ENCODE results near the gene TENT4B.

The TENT4B gene

DNA sequence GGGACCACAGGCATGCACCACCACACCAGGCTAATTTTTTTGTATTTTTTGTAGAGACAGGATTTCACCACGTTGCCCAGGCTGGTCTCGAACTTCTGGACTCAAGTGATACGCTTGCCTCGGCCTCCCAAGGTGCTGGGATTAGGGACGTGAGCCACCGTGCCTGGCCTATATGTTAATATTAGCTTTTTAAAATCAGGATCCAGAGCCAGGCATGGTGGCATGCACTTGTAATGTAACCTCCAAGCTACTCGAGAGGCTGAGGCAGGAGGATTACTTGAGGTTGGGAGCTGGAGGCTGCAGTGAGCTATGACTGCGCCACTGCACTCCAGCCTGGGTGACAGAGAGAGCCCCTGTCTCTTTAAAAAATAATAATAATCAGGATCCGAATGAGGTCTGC is 104.8 kb downstream of the TENT4B start:
- DNase-seq (ENCODE audit: low read depth): no peak

DNA sequence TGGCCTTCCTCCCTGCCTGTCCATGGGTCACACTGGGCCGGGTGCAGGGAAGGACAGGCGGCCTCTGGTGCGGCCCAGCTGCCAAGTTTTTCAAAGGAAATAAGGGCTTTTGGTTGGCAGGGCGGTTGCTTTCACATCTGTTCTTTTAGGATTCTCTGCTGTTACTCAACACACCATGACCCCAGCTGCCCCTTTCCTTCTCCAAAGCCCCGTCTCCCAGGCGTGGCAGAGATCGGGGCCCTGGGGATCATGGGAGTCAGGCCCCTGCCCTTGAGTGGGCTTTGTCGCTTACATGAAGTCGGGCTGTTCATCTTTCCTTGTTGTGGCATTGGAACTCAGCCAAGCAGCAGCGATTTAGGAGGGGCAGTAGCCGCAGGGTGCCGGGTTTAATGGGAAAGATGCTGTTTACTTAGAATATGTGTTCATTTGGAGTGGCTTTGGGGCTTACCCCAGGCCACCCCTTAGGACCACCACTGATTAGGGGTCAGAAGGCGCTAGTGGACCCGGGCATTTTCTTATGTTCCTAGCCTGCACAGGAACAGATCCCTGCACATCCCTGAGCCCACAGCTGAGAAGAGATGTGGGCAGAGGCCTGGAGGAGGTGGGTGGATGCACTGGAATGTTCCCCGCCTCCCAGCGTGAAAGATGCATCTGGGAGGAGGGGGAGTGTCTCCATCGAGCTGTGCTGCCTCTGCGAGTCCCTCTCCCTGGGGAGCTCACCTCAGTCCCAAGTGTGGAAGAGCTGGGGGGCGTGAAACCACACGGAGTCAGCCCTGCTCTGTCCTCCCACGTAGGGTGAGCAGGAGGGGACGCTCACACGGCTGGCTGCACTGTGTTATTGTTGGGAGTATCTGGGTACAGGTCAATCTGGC is 106.5 kb downstream of the TENT4B start:
- no peak for DNase-seq (ENCODE audit: low read depth)

DNA sequence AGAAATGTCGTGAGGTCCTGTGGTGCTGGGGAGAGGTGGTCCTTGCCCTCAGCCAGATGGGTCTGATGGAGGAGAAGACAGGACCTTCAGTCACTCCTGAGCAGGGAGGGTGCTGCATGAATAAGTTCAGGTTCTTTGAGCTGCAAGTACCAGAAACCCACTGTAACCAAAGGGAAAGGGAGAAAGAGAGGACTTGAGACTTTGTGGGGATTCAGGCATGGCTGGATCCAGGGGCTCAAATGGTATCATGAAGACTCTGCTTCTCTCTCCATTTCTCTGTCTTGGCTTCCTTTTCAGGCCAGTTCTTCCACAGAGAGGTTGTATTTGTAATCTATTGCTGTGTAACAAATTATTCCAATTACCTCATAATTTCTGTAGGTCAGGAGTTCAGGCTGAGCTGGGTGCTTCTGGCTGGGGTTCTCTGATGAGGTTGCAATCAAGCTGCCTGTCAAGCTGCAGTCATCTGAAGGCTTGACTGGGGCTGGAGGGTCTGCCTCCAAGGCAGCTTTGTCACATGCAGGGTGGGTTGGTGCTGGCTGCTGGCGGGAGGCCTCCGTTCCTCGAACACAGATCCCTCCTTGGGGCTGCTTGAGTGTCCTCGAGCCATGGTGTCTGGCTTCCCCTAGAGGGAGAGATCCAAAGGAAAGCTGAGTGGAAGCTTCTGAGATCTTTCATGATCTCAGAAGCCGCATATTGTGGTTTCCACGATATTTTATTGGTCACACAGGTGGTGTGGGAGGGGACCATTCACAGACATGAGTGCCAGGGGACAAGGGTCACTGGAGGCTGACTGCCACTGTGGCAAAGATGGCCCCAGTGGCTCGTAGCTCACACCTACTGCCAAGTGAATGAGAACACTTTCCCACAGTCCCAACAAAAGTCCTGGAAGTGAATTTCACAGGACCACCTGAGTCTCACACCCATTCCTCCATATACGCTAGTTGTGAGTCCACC is 107.4 kb downstream of the TENT4B start:
- no peak for DNase-seq (ENCODE audit: low read depth)

DNA sequence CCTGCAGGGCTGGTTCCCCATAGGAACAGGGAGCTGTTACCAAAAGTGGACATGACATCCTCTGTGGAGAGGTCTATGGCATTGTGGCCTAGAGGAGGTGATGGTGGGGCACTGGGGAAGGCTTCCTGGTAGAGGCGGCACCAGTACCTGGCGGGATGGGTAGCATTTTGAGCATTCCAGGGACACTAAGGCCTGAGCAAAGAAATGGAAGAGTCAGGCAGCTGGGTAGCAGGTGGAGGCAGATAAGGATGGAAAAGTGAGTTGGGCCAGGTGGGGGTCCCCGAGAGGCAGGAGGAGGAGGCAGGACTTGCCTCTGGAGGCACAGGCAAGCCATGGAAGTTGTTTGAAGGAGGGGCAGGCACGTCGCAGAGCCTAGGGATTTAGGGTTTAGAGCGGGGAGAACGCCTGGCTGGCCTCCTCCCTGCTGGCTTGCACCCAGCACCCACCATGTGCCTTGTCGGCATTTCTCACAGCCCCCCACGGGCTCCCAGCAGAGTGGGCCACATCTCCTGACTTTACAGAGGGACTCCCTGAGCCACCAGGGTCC is 108.1 kb downstream of the TENT4B start:
- no peak for DNase-seq (ENCODE audit: low read depth)

DNA sequence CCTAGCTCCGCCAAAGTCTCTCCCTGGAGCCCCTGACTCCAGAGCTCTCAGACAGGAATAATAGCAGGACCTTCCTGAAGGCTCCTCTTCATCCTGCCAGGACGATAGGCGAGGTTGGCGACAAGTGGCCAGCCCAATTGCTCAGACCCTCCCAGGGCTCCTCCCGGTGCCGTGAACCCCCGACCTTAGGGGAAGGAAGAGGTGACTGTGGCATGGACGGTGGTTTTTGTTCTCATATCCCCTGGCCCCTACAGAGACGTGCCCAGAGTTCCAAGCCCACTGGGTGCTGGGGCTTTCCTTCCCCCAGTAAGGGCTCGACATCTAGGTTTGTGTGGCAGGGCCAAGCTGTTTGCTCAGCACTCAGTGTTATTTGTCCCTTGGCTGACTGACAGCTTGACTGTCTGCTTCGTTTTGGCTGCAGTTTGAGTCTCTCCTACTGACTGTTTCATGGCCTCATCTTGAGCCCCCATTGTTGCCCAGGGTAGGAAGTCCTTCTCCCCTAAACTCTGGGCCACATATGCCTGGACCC is 108.7 kb downstream of the TENT4B start:
- DNase-seq (ENCODE audit: low read depth): no peak

DNA sequence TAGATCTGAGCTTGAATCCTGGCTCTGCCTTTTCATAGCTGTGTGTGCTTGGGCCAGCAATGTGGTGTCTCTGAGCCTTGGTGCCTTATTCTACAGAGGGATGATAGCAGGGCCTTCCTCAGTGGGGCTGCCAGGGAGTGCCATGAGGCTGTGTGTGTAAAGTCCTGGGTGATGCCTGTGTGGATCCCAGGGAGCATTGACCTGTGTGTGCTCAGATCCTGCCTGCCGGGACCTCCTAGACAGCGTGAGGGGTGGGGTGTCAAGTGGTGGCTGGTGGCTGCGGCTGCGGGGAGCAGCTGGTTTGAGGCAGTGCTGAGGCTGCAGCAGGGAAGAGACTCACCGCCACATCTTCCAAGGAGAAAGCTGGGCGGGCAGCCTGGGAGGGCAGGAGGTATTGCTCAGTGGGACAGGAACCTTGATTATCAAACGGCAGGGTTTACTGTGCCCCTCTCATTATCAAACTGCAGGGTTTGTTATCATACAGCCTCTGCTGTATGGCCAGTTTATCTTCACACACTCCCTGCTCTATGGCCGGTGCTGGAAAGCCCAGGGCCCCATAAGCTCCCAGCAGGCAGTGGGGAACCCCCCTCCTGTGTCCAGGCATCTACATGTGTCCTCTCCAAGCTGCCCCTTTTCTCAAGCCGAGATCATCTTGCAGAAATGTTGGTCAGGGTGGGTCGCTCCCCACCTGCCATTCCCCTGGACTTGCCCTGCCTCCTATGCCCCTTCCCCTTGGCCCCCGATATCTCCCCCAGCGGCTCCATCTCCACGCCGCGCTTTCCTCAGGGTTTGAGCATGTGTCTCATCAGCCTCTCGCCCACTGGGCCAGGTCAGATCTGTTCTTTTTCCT is 110.2 kb downstream of the TENT4B start:
- DNase-seq (ENCODE audit: low read depth): no peak

DNA sequence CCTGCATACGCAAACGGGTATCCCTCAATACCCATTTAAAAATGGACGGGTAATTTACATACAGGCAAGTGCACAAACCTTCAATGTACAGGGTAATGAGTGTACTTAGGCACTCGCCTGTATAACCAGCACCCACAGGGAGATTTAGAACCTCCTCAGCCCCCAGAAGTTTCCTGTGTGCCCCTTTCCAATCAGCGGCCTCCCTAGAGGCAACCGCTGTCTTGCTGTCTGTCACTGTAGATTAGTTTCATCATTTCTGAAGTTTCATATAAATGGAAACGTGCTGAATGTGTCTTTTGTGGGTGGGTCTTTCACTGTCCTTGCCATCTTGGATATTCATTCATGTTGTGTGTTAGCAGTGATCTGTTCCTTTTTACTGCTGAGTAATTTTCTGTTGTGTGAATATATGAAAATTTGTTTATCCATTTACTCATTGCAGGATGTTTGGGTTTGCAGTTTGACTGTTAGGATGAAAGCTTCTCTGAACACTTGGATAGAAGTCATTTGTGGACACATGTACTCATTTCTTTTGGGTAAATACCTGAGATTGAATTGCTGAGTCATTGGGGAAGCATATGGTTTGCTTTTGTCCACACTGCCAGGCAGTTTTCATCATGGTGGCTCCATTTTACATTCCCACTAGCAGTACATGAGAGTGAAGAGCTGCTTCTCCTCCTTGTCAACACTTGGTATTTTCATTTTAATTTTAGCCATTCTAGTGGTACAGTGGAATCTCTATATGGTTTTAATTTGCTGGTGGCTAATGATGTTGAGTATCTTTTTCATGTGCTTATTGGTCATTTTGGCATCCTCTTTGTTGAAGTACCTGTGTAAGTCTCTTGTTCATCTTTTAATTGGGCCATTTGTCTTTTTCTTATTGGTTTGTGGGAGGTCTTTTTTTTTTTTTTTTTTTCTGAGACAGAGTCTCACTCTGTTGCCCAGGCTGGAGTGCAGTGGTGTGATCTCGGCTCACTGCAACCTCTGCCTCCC is 111.1 kb downstream of the TENT4B start:
- DNase-seq (ENCODE audit: low read depth): no peak

DNA sequence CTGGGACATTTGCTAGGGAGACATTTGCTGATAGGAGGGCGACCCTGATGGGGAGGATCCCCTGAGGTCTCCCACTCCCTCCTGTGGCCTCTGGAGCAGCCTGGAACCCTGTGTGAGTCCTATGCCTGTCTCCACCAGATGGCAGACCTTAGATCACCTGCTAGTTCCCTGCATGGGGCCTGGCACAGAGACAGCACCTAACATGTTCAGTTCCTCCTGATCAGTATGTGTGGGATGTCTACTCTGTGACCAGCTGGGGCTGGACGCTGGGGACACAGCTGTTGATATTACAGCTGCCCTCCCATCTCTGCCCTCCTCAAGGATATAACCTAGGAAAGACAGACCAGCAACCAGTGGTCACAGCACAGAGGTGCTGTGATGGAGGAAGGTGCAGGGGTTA is 112.2 kb downstream of the TENT4B start:
- DNase-seq (ENCODE audit: low read depth): no peak

DNA sequence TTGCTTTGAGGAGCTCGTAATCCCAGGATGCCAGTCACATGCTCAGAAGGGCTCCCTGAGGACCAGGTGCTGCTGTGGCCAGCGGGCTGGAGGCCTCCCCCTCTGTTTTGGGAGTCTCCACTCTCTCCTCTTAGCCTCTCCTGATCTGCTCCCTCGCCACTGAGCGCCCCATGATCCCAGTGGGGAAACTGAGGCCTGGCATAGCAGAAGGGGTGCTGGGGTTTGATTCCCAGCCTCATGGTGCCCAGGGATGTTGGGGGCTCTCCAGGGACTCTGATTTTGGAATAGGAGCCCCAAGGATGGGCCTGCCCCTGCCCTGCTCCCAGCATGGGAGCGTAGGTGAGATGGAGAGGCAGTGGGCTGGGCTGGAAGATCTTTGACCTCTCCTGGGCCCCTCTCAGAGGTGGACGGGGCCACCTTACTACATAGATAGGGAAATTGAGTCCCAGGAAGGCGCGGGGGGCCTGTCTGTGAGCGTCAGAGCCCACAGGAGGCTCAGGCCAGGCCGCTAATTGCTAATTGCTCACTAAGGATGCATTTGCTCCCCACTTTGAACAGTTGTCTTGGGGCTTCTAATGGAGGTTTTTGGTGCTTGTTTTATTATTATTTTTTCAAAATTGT is 112.7 kb downstream of the TENT4B start:
- no peak for DNase-seq (ENCODE audit: low read depth)

DNA sequence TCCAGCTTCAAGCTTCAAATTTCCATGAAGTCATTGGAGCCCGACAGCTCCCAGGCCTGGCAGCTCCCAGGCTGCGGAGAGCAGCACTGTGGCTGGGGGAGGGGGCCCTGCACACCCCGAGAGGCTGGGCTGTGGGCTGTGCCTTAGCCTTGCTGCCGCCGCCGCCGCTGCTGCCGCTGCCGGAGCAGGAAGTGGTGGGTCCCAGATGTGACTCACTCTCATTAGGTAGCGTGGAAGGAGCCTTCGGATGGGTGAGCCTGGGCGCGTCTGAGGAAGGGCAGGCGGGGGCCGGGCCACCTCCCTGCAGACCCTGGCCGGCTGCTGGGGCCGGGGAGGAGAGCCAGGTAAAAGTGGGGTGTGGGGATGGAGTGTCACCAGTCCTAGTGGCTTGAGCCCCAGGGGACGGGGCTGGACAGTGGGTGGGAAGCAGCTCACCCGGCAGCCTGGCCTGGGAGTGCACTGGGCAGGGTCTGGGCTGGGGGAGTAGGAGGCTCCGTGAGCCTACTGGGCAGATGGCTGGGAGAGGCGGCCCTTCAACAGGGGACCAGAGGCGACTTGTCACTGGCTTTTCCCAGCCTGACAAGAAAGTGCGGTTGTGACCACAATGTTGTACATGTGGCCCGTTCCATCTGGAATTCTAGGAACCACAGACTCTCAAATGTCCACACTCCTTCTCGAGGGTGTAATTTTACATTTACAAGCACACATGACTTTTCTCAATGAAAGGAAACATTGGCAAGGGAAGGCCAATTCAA is 113.4 kb downstream of the TENT4B start, which contains the start of gene ADCY7:
TSS of gene ADCY7 (plus strand) at position 215 of the 755 bp plus-strand sequence. CDS start 21,629 bp downstream, outside the sequence.
- DNase-seq (ENCODE audit: low read depth): no peak

DNA sequence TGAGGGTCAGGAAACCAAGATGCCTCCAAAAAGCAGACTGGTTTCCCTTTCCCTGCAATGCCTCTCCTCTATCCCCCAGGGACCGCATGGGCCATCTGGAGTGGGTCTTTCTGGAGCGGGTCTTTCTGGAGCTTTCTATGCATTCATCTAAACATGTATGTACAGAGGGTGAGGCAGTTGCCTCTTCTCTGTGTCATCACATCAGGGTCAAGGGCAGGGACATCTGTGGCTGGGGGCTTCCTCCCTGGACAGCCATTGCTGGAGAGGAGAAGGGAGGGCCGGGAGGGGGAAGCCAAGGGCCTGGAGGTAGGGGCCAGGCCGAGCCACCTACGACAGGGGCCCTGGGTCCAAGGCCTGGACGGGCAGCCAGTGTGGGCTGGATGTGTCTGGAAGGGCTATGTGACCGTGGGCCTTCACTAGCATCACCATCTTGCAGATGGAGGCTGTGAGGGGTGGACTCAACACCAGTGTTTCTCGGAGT is 114.1 kb downstream of the TENT4B start:
- DNase-seq (ENCODE audit: low read depth): no peak

DNA sequence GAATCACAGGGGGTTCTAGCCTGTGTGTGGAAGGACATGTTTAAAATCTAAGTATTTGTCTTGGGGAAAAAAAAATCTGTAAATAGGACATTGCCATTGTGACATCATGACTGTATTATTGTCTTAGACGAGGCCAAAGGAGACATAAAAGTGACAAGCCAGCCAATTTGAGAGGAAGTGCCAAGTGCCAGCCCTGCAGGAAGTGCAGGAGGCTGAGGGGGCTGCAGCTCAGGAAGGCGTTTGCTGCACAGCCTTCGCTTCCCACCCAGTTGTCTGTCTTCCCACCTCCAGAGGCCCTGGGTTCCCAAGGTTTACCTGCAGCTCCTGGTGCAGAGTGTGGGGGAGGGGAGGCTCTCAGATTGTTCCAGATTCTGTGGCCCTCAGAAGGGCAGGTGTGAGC is 114.5 kb downstream of the TENT4B start:
- no peak for DNase-seq (ENCODE audit: low read depth)

DNA sequence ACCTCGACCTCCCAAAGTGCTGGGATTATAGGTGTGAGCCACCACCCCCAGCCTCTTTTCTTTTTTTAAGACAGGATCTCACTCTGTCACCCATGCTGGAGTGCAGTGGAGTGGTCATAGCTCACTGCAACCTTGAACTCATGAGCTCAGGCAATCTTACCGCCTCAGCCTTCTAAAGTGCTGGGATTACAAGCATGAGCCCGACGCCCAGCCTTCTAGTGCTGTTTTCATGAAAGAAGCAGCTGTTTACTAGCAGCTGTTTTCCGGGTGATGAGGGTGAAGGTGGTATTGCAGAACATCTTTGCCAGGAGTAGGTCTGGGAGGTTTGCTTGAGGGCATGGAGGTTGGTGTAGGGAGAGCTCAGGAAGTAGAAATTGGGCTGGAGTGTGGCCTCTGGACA is 115.2 kb downstream of the TENT4B start:
- no peak for DNase-seq (ENCODE audit: low read depth)

DNA sequence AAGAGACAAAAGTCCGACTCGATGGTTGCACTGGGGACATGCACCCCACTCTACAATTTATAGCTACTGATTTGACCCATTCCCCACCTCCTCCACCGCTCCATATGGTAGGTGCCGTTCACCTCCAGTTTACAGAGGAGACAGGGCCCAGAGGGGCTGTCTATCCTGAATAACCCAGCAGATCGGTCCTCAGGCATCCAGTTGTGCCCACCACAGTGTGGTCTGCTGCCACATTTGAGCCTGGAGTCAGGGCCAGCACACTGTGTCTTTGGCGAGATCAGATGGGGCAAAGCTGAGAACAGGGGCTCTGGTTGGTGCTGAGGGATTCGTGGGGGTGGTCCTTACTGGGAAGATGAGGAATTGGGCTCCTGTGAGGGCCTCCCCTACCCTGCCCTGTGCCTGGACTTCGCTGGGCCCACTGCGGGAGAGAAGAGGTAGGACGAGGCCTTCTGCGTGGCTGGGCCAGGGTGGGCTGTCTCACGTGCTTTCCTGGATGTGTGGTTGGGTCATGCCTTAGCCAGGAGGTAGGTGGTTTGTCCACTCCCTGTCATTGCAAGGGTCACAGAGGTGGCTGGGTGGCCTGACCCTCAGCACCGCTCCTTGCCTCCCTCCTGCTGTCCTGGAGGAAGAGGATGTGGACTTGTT is 116.1 kb downstream of the TENT4B start:
- DNase-seq (ENCODE audit: low read depth): no peak

DNA sequence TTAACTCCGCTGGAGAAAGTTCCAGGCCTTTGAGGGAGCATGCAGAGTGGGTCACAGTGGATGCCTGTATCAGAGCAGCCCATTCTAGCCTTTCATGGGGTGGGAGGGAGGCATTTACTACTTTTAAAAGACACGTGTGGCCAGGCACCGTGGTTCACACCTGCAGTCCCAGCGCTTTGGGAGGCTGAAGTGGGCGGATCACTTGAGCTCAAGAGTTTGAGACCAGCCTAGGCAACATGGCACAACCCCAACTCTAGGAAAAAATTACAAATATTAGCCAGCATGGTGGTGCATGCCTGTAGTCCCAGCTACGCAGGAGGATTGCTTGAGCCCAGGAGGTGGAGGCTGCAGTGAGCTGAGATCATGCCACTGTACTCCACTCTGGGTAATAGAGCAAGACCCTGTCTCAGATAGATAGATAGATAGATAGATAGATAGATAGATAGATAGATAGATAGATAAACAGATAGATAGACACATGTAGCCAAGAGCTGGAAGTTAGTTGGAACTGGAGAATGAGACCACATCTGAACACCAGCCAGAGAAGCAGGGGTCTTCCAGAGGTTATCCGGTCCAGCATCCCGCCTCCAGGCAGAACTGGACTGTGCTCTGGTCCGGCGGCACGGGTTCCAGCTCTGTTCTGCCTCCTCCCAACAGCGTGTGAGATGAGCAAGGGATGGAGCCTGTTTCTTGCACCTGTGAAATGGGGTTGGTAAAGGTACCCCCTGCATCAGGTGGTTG is 116.8 kb downstream of the TENT4B start:
- no peak for DNase-seq (ENCODE audit: low read depth)

DNA sequence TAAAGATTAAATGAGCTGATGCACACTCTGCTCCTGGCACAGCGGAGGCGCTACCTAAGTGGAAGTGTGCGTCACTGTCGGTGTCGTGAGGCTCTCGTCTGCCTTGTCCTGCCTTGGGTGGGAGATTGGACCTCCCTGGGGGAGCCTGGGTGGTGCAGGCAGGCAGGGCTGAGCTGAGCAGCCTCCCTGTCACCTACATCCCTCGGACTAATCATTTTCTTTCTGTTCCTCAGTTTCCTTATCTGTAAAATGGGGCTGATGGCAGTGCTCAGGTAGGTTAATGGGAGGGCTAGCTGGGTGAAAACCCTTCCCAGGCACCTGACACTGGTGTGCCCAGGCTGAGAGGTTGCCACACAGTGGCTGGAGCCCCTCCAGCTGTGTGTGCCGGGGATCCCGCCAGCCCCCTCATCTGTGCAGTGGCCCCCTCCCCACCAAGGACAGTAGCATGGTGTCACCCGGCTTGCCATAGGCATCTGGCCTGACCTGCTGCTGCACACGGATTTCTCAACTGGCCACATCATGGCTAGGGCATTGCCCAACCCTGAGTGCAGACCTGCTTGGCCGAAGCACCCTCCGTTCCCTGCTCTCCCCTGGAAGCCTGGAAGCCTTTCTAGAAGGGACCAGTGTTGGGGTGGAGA is 117.5 kb downstream of the TENT4B start:
- no peak for DNase-seq (ENCODE audit: low read depth)

Measured in HS-27A (cell line).